Peyer's patch (tissue), 4 donors: ENCODE results near the gene THAP11. TPM values are rescaled to one million over a fixed set of nuclear protein-coding genes. Genes with fewer than 3 reads are reported as not detected.

ENCODE experiments used
- DNase-seq, 3 donors: peaks; one replicate each; pipeline ENCODE4 v3.0.0-alpha.2; 2017 to 2019
- H3K27ac ChIP-seq, 4 donors: fragments of 200-600 bp; sonication (generic); one replicate each; pipeline ENCODE4 v1.5.1; 2016 to 2019
- H3K27me3 ChIP-seq, 2 donors: fragments of 200-600 bp; sonication (generic); one replicate each; pipeline ENCODE4 v1.5.1; 2019
- H3K36me3 ChIP-seq, 3 donors: fragments of 200-600 bp; sonication (generic); one replicate each; pipeline ENCODE4 v1.5.1; 2016 to 2019
- H3K4me1 ChIP-seq, 4 donors: fragments of 200-600 bp; sonication (generic); one replicate each; pipeline ENCODE4 v1.5.1; 2016 to 2019
- H3K4me3 ChIP-seq, 4 donors: fragments of 200-600 bp; sonication (generic); 1 replicate in 3 of 4; 2 replicates in 1 of 4; pipeline ENCODE4 v1.5.1; 2016 to 2019; ENCODE audit warnings: mild to moderate bottlenecking in 1 of 4
- H3K9me3 ChIP-seq, 4 donors: fragments of 200-600 bp; sonication (generic); one replicate each; pipeline ENCODE4 v1.5.1; 2016 to 2019; ENCODE audit warnings: mild to moderate bottlenecking in 1 of 4
- CTCF ChIP-seq, 6 experiments: fragments of 450-650 bp in 4 of 6; fragments of 200-600 bp in 2 of 6; sonication (generic) in 1 of 6; IDR thresholded peaks; one replicate each; pipeline ENCODE4 v1.5.1; 2017 to 2019; ENCODE audit warnings: antibody characterized with exemption in 6 of 6, mild to moderate bottlenecking in 3 of 6, moderate library complexity in 1 of 6
- POLR2A ChIP-seq, 2 donors: fragments of 450-650 bp; IDR thresholded peaks; one replicate each; pipeline ENCODE4 v1.5.1; 2017; ENCODE audit warnings: antibody characterized with exemption in 2 of 2, mild to moderate bottlenecking in 2 of 2, moderate library complexity in 2 of 2
- total RNA-seq, 4 donors: library from RNA; depleted of rRNA; stranded (reverse); fragments of >200 nt; gene quantifications; one replicate each; pipeline ENCODE4 v1.1.0, GENCODE V29; 2016

The THAP11 gene
- total RNA-seq: 10 to 100 TPM; 23.9 to 38.2 (median 31.7) TPM

GRCh38 chr16:67841816-67842508, at the start of gene THAP11:
THAP11 (plus strand) TSS chr16:67842320; CDS start chr16:67842555, 235 bp downstream.
- no peaks in the 10 kb centered on the region for H3K9me3 ChIP-seq
- peak within 1 kb of the TSS; percentile 79 to 98 (median 83) for H3K4me3 ChIP-seq
- H3K27ac ChIP-seq: peak within 1 kb of the TSS; percentile 96 to 100 (median 99)
- TF ChIP-seq CTCF (IDR thresholded peaks at IDR 0.05) (peak; percentile 84 to 94 (median 90)), POLR2A (IDR thresholded peaks at IDR 0.05) (peak in 1 of 2 donors; percentile 59)
- no peaks in the 10 kb centered on the region for H3K36me3 ChIP-seq
- H3K4me1 ChIP-seq: peaks cover 0 to 34% (median 27%) of the 10 kb centered on the region in 4 donors
- H3K27me3 ChIP-seq: no peaks in the 10 kb centered on the region
- DNase-seq: peak; percentile 95 to 97 (median 96)

GRCh38 chr16:67796099-67796718, 45.9 kb upstream of the THAP11 start:
- no peak overlapping the region for H3K27ac ChIP-seq
- H3K9me3 ChIP-seq: no peaks in the 10 kb centered on the region
- no peak for DNase-seq
- H3K4me3 ChIP-seq: no peak overlapping the region
- TF ChIP-seq CTCF (IDR thresholded peaks at IDR 0.05): no peak
- TF ChIP-seq POLR2A (IDR thresholded peaks at IDR 0.05): no peak
- H3K27me3 ChIP-seq: no peaks in the 10 kb centered on the region
- H3K4me1 ChIP-seq: peaks cover 0 to 3% (median under 1%) of the 10 kb centered on the region in 4 donors
- H3K36me3 ChIP-seq: peaks cover 0 to 8% (median 0%) of the 10 kb centered on the region in 3 donors

- Histone ChIP-seq H3K27ac (no peak overlapping the region), H3K27me3 (no peaks in the 10 kb centered on the region), H3K36me3 (peaks cover 0 to 24% (median 0%) of the 10 kb centered on the region in 3 donors), H3K4me1 (peaks cover 0 to 19% (median 14%) of the 10 kb centered on the region in 4 donors), H3K4me3 (no peak overlapping the region), H3K9me3 (no peaks in the 10 kb centered on the region)
- no peak for DNase-seq
- TF ChIP-seq CTCF (IDR thresholded peaks at IDR 0.05) (no peak), POLR2A (IDR thresholded peaks at IDR 0.05) (no peak)
Measured at GRCh38 chr16:67800338-67800926, 41.7 kb upstream of the THAP11 start.

- no peak overlapping the region for H3K4me3 ChIP-seq
- no peaks in the 10 kb centered on the region for H3K27me3 ChIP-seq
- TF ChIP-seq POLR2A (IDR thresholded peaks at IDR 0.05) (no peak), CTCF (IDR thresholded peaks at IDR 0.05) (no peak)
- no peaks in the 10 kb centered on the region for H3K9me3 ChIP-seq
- H3K4me1 ChIP-seq: peaks cover 0 to 24% (median 16%) of the 10 kb centered on the region in 4 donors
- no peak for DNase-seq
- no peak overlapping the region for H3K27ac ChIP-seq
- H3K36me3 ChIP-seq: peaks cover 0 to 24% (median 0%) of the 10 kb centered on the region in 3 donors
Measured at GRCh38 chr16:67801241-67801640, 40.9 kb upstream of the THAP11 start.

- DNase-seq: peak in 2 of 3 donors; percentile 75 to 79
- Histone ChIP-seq H3K27ac (peak overlapping the region in 1 of 4 donors; percentile 47), H3K4me1 (peaks cover 0 to 24% (median 16%) of the 10 kb centered on the region in 4 donors), H3K27me3 (no peaks in the 10 kb centered on the region), H3K36me3 (peaks cover 0 to 24% (median 0%) of the 10 kb centered on the region in 3 donors), H3K4me3 (no peak overlapping the region), H3K9me3 (no peaks in the 10 kb centered on the region)
- TF ChIP-seq CTCF (IDR thresholded peaks at IDR 0.05) (no peak), POLR2A (IDR thresholded peaks at IDR 0.05) (no peak)
Measured at GRCh38 chr16:67801883-67802282, 40.2 kb upstream of the THAP11 start.
